Stimulated activated naive CD8-positive, alpha-beta T cell treated with anti-CD3 and anti-CD28 coated beads, Interleukin-15, Interleukin-2, amounts not matched to agents 100 ng/mL and 50 ng/mL, for 24 hours (primary cell): ENCODE data around the gene TBX2.

Source experiments
- H3K27ac Mint-ChIP-seq: one replicate; pipeline ENCODE4 v1.8.0; 2021; ENCODE audit warnings: mild to moderate bottlenecking, mixed read lengths
- H3K27me3 Mint-ChIP-seq: one replicate; pipeline ENCODE4 v1.8.0; 2021; ENCODE audit warnings: mixed read lengths
- H3K36me3 Mint-ChIP-seq: one replicate; pipeline ENCODE4 v1.8.0; 2021; ENCODE audit warnings: low read depth, mixed read lengths
- H3K4me1 Mint-ChIP-seq: one replicate; pipeline ENCODE4 v1.8.0; 2021; ENCODE audit warnings: low read depth, mixed read lengths
- H3K4me3 Mint-ChIP-seq: one replicate; pipeline ENCODE4 v1.8.0; 2021; ENCODE audit warnings: mild to moderate bottlenecking, mixed read lengths
- H3K9me3 Mint-ChIP-seq: one replicate; pipeline ENCODE4 v1.8.0; 2021; ENCODE audit warnings: mixed read lengths

The TBX2 gene

DNA sequence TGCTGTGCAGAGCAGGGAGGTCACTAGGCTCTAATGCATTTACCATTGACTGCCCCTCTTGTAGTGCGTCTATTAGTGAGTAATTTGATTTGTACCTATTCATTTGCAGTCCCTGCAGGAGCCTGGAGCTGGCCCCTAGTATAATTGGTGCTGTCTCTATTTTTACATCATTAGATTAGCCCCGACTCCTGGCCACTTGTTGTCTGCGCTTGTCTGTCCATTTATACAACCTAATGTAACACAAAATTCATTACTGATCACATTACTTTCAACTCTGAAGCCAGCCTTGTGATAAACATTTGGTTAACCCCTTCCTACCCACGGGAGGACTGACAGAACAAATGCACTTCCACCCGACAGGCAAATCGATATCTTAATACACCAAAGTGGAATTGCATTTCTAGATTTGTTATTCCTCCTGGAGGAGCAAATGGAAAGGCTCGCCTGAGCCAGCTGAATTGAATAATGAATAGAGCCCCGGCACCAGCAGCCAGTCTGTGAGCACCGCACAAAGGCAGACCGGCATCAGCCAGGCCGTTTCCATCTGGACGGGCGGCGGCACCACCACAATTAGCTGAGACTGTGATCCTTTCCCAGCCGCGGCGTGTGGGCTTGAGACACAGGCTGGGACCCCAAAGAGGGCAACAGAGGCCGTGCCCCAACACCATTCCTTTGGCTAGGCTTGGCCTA, 18.7 kb upstream of the TBX2 start:
- no peak overlapping the region for H3K27ac Mint-ChIP-seq
- no peaks in the 10 kb centered on the region for H3K9me3 Mint-ChIP-seq

DNA sequence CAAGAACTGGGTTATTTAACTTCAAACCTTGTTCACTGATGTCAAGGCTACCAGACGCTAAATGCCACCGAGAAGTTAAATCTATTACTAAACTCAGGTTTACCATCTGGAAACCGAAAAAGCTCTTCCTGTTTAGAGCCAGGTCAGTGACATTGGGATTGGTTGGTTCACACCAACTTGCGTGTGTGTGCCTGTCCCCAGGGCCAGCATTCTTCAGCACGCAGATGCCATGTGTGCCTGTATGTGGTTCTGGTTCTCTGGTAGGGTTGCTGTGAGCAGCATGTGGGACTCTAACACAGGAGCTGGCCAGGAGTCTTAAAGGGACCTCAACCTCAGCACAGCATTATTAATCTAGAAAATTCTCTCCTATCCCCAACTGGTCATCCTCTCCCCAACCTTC, 18.1 kb upstream of the TBX2 start:
- Mint-ChIP-seq H3K4me3 (no peak overlapping the region), H3K27me3 (no peaks in the 10 kb centered on the region), H3K9me3 (no peaks in the 10 kb centered on the region), H3K4me1 (no peaks in the 10 kb centered on the region), H3K27ac (no peak overlapping the region), H3K36me3 (no peaks in the 10 kb centered on the region)

More for the DNA sequence above, 18.7 kb upstream of the TBX2 start:
- Mint-ChIP-seq H3K36me3 (no peaks in the 10 kb centered on the region), H3K4me3 (no peak overlapping the region), H3K4me1 (no peaks in the 10 kb centered on the region), H3K27me3 (no peaks in the 10 kb centered on the region)

DNA sequence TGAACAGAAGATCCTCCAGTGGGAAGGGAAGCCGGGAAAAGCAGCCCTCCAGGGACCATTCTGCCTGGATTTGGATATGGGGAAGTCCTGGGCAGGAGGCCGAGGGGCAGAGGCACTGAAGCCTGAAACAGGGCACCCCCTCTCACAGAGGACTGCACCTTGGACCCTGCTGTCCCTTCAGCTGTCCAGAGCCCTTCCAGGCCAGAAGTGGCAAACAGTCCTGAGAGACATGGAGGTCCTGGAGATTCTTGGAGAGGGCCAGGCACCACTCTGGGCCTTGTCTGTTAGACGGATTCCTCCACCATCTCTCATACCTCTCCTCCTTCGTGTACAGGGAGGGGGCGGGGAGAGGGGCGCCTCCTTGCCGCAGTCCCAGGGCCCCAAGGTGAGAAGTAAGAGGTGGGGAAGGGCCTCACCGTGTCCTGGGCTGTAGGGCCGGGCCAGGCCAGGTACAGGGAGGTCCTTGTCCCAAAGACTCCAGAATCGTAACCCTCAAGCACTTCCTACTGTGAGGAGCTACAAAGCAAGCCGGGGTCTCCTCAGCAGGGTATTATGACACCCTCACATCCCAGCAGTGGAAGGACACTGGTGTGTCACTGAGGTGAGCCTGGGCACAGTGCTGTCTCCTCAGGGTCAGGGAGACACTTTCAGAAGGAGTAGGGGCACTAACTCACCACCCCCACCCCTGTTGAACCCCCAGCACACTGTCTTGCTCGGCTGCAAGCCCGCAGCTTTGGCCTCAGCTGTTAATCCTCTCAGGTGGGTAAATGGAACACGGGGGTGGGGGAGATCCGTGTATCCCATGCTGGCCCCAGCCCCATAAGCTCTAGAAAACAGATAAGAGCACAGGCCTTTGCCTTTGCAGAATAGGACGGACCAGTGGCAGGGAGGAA, 16.6 kb upstream of the TBX2 start:
- Mint-ChIP-seq H3K4me1 (no peaks in the 10 kb centered on the region), H3K36me3 (no peaks in the 10 kb centered on the region)

DNA sequence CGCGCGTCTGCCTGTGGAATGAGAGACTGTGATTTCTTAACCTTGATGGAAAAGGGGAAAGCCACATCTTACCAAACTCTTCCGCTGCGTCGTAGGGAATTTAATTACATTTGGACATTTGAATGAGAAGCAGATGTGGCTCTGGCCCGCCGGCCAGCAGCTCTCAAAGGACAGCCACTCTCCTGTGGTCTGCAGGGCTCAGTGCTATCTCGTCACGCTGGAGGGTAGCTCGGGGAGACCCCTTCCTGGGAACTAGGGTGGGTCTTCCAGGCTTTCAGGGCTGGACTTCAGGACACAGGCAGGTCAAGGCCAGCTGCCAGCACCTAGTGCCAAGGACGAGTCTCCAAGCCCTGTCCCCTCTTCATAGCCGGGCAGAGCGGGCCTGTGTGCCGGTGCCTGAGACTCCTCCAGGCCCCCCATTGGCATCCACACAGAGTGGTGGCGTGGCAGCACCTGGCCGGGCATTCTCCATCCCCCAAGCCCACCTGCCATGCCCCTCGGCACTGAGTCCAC, 15.9 kb upstream of the TBX2 start:
- no peaks in the 10 kb centered on the region for H3K9me3 Mint-ChIP-seq
- no peak overlapping the region for H3K4me3 Mint-ChIP-seq
- H3K36me3 Mint-ChIP-seq: no peaks in the 10 kb centered on the region
- no peak overlapping the region for H3K27ac Mint-ChIP-seq
- H3K27me3 Mint-ChIP-seq: no peaks in the 10 kb centered on the region
- no peaks in the 10 kb centered on the region for H3K4me1 Mint-ChIP-seq

More for the DNA sequence above, 16.6 kb upstream of the TBX2 start:
- Mint-ChIP-seq H3K4me3 (no peak overlapping the region), H3K9me3 (no peaks in the 10 kb centered on the region), H3K27me3 (no peaks in the 10 kb centered on the region), H3K27ac (no peak overlapping the region)

DNA sequence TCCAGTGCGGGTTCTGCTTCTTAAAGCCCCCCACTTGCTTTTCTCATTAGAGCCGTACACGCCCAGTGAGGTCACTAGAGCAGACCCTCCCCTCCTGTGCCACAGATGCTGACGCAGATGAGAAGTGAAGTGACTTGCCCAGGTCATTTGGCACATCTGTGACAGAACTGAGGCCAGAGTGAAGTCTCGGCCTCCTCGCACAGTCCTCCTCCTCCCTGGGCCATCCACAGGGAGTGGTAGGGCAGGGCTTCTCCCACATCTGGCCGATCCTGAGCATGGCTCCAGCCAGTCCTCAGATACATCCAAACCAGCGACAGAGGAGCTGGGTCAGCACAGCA, 15.3 kb upstream of the TBX2 start:
- Mint-ChIP-seq H3K9me3 (no peaks in the 10 kb centered on the region), H3K36me3 (no peaks in the 10 kb centered on the region), H3K27me3 (peaks cover 2% of the 10 kb centered on the region), H3K4me1 (no peaks in the 10 kb centered on the region), H3K4me3 (no peak overlapping the region), H3K27ac (no peak overlapping the region)

GRCh38 chr17:61384692-61385576, 14.7 kb upstream of the TBX2 start:
- Mint-ChIP-seq H3K4me1 (no peaks in the 10 kb centered on the region), H3K4me3 (no peak overlapping the region), H3K27me3 (peaks cover 3% of the 10 kb centered on the region), H3K9me3 (no peaks in the 10 kb centered on the region), H3K36me3 (no peaks in the 10 kb centered on the region), H3K27ac (no peak overlapping the region)

DNA sequence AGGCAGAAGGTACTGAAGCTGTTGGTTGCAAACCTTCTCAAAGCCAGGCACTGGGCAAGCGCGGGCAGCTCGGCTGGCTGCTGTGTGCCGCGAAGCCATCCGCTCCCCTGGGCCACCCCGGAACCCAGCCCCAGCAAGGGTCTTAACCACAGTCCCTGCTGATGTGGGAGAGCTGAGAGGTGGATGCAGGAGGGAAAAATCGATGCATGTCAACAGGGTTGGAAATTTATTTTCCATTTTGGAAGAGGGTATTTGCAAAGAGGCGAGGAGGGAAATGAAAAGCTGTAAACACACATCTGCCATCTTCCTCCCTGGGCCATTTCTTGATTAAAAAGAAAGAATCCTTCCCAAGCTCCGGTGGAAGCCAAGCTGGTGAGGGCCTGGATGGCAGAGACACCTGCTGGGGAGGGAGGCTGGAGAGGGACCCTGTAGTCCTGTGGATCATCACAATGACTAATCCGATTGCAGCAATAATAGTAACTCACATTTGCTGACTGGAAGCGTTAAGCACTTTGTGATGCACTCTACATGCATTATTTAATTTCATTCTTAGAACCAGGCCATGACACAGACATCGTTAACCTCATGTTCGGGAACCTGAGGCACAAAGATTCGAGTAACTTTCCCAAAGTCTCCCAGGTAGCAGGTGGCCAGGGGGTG, 13.9 kb upstream of the TBX2 start:
- Mint-ChIP-seq H3K36me3 (no peaks in the 10 kb centered on the region), H3K27ac (no peak overlapping the region), H3K9me3 (no peaks in the 10 kb centered on the region), H3K4me1 (no peaks in the 10 kb centered on the region), H3K4me3 (no peak overlapping the region), H3K27me3 (peaks cover 3% of the 10 kb centered on the region)

DNA sequence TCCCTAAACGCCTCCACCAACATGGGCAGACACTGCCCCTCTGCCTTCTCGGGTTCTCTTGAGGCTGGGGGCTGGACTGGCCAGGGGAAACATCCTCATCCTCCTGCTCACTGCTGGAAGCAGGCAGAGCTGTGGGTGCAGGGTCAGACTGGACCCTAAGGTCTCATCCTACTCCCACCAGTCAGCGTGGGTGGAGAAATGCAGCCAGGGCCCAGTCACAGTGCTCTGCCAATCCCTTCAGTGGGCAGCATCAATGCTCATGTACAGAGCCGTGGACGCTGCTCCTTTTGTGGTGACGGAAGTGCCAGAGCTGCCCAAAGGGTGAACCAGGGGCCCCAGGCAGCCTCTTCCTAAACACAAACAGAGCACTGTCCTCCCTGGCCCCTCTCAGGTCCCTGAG, 13.4 kb upstream of the TBX2 start:
- Mint-ChIP-seq H3K4me1 (no peaks in the 10 kb centered on the region), H3K27me3 (peaks cover 3% of the 10 kb centered on the region), H3K9me3 (no peaks in the 10 kb centered on the region), H3K27ac (no peak overlapping the region), H3K36me3 (no peaks in the 10 kb centered on the region), H3K4me3 (no peak overlapping the region)

DNA sequence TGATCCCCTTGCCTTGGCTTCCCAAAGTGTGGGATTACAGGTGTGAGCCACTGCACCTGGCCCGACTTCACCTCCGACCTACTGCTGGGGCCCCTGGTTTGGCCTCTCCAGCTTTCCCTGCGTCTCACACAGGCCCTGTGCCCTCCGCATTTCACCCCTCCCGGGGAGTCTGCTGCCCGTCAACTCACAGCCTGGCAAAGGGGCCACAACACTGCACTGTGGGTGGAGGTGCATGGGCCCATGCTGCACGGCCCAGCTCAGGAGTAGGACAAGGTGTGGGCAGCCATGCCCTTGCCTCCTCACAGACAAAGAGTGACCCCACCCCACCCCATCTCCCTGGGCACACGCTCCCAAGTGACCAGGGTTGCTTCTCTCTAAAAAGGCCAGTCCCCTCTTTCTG, 12.6 kb upstream of the TBX2 start:
- Mint-ChIP-seq H3K9me3 (no peaks in the 10 kb centered on the region), H3K4me1 (no peaks in the 10 kb centered on the region), H3K27me3 (peaks cover 3% of the 10 kb centered on the region), H3K4me3 (no peak overlapping the region), H3K36me3 (no peaks in the 10 kb centered on the region), H3K27ac (no peak overlapping the region)

GRCh38 chr17:61387511-61388305, 11.9 kb upstream of the TBX2 start:
- Mint-ChIP-seq H3K27me3 (peaks cover 3% of the 10 kb centered on the region), H3K9me3 (no peaks in the 10 kb centered on the region), H3K27ac (no peak overlapping the region), H3K36me3 (no peaks in the 10 kb centered on the region), H3K4me3 (no peak overlapping the region), H3K4me1 (no peaks in the 10 kb centered on the region)

GRCh38 chr17:61388561-61389356, 10.9 kb upstream of the TBX2 start:
- Mint-ChIP-seq H3K36me3 (no peaks in the 10 kb centered on the region), H3K27ac (no peak overlapping the region), H3K4me3 (no peak overlapping the region), H3K4me1 (no peaks in the 10 kb centered on the region), H3K27me3 (peaks cover 3% of the 10 kb centered on the region), H3K9me3 (no peaks in the 10 kb centered on the region)

DNA sequence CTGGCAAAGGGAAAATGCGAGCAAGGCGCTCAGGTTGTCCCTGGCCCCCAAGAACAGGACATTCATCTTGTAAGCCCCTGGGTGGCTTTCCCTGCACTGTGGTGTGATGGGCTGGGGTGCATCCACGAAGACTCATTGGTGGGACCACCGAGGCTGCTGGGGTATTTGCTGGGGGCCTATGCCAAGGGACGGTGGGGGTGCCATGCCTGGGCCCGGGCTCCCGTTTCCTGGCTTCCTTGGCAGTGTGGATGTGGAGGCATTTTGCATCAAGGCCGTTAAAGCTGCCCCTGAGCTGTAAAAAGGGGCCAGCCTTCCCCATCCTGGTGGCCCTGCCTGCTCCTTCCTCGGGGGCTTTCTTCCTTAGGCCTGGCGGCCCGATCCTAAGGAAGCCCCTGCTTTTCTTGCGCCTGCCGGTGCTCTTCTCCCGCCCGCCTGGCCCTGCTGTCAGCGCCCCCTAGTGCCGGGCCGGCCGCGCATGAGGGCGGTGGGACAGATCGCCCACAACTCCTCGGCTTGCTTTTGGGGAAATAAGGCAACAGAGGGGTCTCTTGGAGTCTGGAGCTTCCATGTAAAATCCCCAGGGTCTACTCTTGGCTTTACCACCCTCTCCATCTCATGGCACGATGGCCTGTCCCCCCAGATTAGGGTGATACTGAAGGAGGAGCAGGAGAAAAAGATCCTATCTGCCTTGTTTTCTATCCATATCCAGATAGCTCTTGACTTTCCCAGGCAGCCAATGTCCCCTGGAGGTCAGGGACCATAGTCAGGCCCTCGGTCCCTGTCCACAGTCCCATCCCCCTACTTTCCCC, 9.8 kb upstream of the TBX2 start:
- H3K27me3 Mint-ChIP-seq: peaks cover 8% of the 10 kb centered on the region
- H3K27ac Mint-ChIP-seq: no peak overlapping the region
- no peaks in the 10 kb centered on the region for H3K4me1 Mint-ChIP-seq

GRCh38 chr17:61390479-61390791, 9.2 kb upstream of the TBX2 start:
- H3K27me3 Mint-ChIP-seq: peaks cover 14% of the 10 kb centered on the region
- H3K27ac Mint-ChIP-seq: no peak overlapping the region
- H3K4me3 Mint-ChIP-seq: no peak overlapping the region
- H3K36me3 Mint-ChIP-seq: no peaks in the 10 kb centered on the region
- H3K4me1 Mint-ChIP-seq: no peaks in the 10 kb centered on the region
- H3K9me3 Mint-ChIP-seq: no peaks in the 10 kb centered on the region

More for the DNA sequence above, 9.8 kb upstream of the TBX2 start:
- no peaks in the 10 kb centered on the region for H3K36me3 Mint-ChIP-seq
- H3K9me3 Mint-ChIP-seq: no peaks in the 10 kb centered on the region
- no peak overlapping the region for H3K4me3 Mint-ChIP-seq
